ENCODE results near the gene RNF123.
A peak's percentile ranks its signal among the peaks of the same experiment; 100 is the strongest.

The RNF123 gene

DNA sequence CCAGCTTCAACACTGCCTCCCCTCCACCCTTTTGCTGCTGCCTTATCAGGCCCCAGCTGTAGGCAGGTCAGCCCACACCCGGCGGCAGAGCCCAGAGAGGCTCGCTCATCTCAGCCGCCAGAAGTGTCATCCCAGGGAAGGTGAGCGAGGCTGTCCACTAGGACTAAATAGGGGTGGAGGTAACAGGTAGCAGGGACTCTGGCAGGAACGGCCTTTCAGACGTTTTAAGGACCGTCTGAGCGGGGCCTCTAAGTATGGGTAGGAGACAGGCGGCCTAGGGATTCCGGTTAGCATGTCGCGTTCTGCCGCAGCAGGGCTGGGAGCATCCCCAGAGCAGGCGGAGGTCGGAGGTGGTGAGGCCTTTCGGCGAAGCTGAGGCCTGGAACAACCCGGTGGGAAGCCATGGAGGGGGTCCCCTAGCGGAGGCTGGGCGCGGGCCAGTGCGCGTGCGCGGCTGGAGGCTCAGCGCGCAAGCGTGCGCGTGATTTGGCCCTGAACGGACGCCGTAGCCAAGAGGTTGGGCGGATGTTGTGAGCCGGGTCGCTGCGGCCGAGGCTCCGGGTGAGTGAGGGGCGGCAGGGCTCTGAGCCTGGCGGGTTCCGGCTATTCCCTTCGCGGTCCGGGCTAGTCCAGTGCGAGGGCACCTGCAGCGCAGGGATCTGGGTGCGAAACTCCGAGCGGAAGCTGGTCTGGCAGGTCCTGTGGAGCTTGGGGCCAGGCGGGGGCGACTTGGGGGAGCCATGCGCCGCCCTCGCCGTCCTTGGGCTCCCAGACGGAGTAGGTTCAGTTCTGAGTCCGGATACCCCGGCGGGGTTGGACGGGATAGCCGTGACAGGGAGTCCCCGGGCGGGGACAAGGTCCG is at the start of gene RNF123, which contains the start of gene MST1:
TSS of gene RNF123 (plus strand) at position 512 of the 862 bp plus-strand sequence. CDS start 1,609 bp downstream, outside the sequence.
TSS of gene MST1 (minus strand) at position 429 of the 862 bp plus-strand sequence. CDS start 783 bp downstream, outside the sequence.
- in situ Hi-C loops (cut with HindIII; ENCODE audit: low sequenced_read_pairs) = no loop called here
- peak within 1 kb of the TSS; percentile 96 for H3K4me3 ChIP-seq (ENCODE audit: low read depth, low read length)
- peak; percentile 87 for DNase-seq (ENCODE audit: low read depth, low spot score)
- TF ChIP-seq CTCF (IDR thresholded peaks at IDR 0.05; ENCODE audit: low read depth, low read length) = peak; percentile 45

GRCh38 chr3:49641292-49641691 is 48.1 kb upstream of the RNF123 start:
- H3K4me3 ChIP-seq (ENCODE audit: low read depth, low read length) = no peak overlapping the region
- in situ Hi-C loops (cut with HindIII; ENCODE audit: low sequenced_read_pairs) = no loop called here
- DNase-seq (ENCODE audit: low read depth, low spot score) = no peak
- no peak for TF ChIP-seq CTCF (IDR thresholded peaks at IDR 0.05; ENCODE audit: low read depth, low read length)

DNA sequence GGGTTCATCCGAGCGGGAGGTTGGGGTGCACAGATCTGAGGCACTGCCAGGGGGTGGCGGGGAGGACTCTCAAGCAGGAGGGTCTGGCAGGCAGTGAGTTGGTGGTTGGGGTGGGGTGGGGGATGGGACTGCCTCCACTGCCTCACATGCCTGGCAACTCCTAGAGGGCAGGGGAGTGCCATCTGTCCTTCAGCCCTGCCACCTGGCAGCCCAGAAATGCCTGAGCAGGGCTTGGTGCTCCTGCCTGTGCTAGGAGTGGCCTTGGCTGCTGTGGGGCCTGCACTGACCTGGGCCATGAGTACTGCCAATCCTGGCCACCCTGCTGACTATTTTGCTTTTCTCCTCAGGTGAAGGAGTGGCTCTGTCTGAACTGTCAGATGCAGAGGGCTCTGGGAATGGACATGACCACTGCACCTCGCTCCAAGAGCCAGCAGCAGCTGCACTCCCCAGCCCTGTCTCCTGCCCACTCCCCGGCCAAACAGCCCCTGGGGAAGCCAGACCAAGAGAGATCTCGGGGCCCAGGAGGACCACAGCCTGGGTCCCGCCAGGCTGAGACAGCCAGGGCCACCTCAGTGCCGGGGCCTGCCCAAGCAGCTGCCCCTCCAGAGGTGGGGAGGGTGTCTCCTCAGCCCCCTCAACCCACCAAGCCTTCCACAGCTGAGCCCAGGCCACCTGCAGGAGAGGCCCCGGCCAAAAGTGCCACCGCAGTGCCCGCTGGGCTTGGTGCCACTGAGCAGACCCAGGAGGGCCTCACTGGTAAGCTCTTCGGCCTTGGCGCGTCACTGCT is 47.2 kb upstream of the RNF123 start:
- in situ Hi-C loops (cut with HindIII; ENCODE audit: low sequenced_read_pairs) = no loop called here
- no peak for TF ChIP-seq CTCF (IDR thresholded peaks at IDR 0.05; ENCODE audit: low read depth, low read length)

GRCh38 chr3:49642708-49643145 is 46.6 kb upstream of the RNF123 start:
- DNase-seq (ENCODE audit: low read depth, low spot score) = no peak
- no peak for TF ChIP-seq CTCF (IDR thresholded peaks at IDR 0.05; ENCODE audit: low read depth, low read length)
- H3K4me3 ChIP-seq (ENCODE audit: low read depth, low read length) = no peak overlapping the region
- in situ Hi-C loops (cut with HindIII; ENCODE audit: low sequenced_read_pairs) = no loop called here

More for the DNA sequence above, 47.2 kb upstream of the RNF123 start:
- no peak overlapping the region for H3K4me3 ChIP-seq (ENCODE audit: low read depth, low read length)
- no peak for DNase-seq (ENCODE audit: low read depth, low spot score)

GRCh38 chr3:49644684-49645083 is 44.7 kb upstream of the RNF123 start:
- no peak overlapping the region for H3K4me3 ChIP-seq (ENCODE audit: low read depth, low read length)
- in situ Hi-C loops (cut with HindIII; ENCODE audit: low sequenced_read_pairs) = no loop called here
- DNase-seq (ENCODE audit: low read depth, low spot score) = no peak
- no peak for TF ChIP-seq CTCF (IDR thresholded peaks at IDR 0.05; ENCODE audit: low read depth, low read length)

GRCh38 chr3:49646236-49646635 is 43.1 kb upstream of the RNF123 start:
- in situ Hi-C loops (cut with HindIII; ENCODE audit: low sequenced_read_pairs) = no loop called here
- H3K4me3 ChIP-seq (ENCODE audit: low read depth, low read length) = no peak overlapping the region
- no peak for DNase-seq (ENCODE audit: low read depth, low spot score)
- TF ChIP-seq CTCF (IDR thresholded peaks at IDR 0.05; ENCODE audit: low read depth, low read length) = no peak
